Thyroid gland (tissue), 4 donors: ENCODE results near the gene ZNF133. TPM values are rescaled to one million over a fixed set of nuclear protein-coding genes. Genes with fewer than 3 reads are reported as not detected.

ENCODE experiments used
- DNase-seq, 2 donors: peaks; one replicate each; pipeline ENCODE4 v3.0.0-alpha.2; 2019
- H3K27ac ChIP-seq, 3 donors: fragments of 200-600 bp; sonication (generic); 1 replicate in 2 of 3; 2 replicates in 1 of 3; pipeline ENCODE4 v1.5.1; 2016 to 2019; ENCODE audit warnings: mild to moderate bottlenecking in 1 of 3, moderate library complexity in 1 of 3
- H3K27me3 ChIP-seq: fragments of 200-600 bp; sonication (generic); one replicate; pipeline ENCODE4 v1.5.1; 2019
- H3K36me3 ChIP-seq, 2 donors: fragments of 200-600 bp; sonication (generic); one replicate each; pipeline ENCODE4 v1.5.1; 2016 to 2019
- H3K4me1 ChIP-seq, 2 donors: fragments of 200-600 bp; sonication (generic); one replicate each; pipeline ENCODE4 v1.5.1; 2017 to 2019
- H3K4me3 ChIP-seq, 3 donors: fragments of 200-600 bp; sonication (generic); replicated peaks in 1 of 3; 1 replicate in 2 of 3; 2 replicates in 1 of 3; pipeline ENCODE4 v1.5.1; 2016; ENCODE audit warnings: mild to moderate bottlenecking in 1 of 3
- H3K9me3 ChIP-seq: fragments of 200-600 bp; sonication (generic); one replicate; pipeline ENCODE4 v1.5.1; 2017
- POLR2A ChIP-seq, 2 donors: fragments of 450-650 bp; IDR thresholded peaks; one replicate each; pipeline ENCODE4 v1.6.1; 2017; ENCODE audit warnings: antibody characterized with exemption in 2 of 2, mild to moderate bottlenecking in 2 of 2, moderate library complexity in 1 of 2
- WGBS, 2 donors: methylation state at CpG; one replicate each; pipeline ENCODE4 v1.1.5; 2017; 5-methylcytosine and 5-hydroxymethylcytosine counted together
- intact Hi-C: fragments of 100-400 bp; cut with DNase I; formaldehyde crosslinking; loops from one replicate; pipeline ENCODE4 v1.15.1; 2023
- small RNA-seq: library from RNA; depleted of rRNA; stranded (forward); fragments of <200 nt; gene quantifications from one replicate; pipeline ENCODE3, GENCODE V24; 2016
- total RNA-seq, 4 donors: library from RNA; depleted of rRNA; stranded (reverse); fragments of >200 nt; gene quantifications; one replicate each; pipeline ENCODE4 v1.2.3, GENCODE V29; 2016
- TF ChIP-seq, protein P1 (sequence below), 6 experiments: fragments of 200-600 bp in 3 of 6; fragments of 450-650 bp in 3 of 6; sonication (generic) in 3 of 6; IDR thresholded peaks; one replicate each; pipeline ENCODE4 v1.5.1; 2016 to 2019; ENCODE audit warnings: antibody characterized with exemption in 6 of 6, mild to moderate bottlenecking in 2 of 6, inconsistent platforms in 1 of 6, moderate library complexity in 1 of 6

ZNF133 gene
- total RNA-seq, 4 donors from 2014 or later = 14.8 to 17.3 (median 15.9) TPM

DNA sequence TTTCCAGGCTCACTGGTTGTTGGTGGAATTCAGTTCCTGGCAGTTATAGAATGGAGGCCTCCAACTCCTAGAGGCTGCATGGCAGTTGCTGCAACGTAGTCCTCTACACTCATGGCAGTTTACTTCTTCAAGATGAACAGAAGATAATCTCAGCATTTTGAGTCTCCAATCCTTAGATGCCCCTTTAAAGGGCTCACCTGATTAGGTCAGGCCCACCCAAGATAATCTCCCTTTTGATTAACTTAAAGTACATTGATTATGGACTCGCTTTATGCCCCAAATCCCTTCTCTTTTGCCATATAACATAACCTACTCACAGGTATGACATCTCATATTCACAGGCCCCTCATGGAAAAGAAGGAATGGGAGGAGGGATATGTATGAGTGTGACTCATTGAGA, 76.4 kb downstream of the ZNF133 start:
- no peaks in the 10 kb centered on the region for H3K9me3 ChIP-seq
- intact Hi-C loops = no loop called here
- DNase-seq = no peak
- no peak overlapping the region for H3K4me3 ChIP-seq
- H3K27ac ChIP-seq = no peak overlapping the region
- H3K36me3 ChIP-seq = no peaks in the 10 kb centered on the region
- WGBS, 2 donors = 84% methylated on average over 2 of the region's 2 CpGs
- no peaks in the 10 kb centered on the region for H3K4me1 ChIP-seq
- TF ChIP-seq, protein P1, sequence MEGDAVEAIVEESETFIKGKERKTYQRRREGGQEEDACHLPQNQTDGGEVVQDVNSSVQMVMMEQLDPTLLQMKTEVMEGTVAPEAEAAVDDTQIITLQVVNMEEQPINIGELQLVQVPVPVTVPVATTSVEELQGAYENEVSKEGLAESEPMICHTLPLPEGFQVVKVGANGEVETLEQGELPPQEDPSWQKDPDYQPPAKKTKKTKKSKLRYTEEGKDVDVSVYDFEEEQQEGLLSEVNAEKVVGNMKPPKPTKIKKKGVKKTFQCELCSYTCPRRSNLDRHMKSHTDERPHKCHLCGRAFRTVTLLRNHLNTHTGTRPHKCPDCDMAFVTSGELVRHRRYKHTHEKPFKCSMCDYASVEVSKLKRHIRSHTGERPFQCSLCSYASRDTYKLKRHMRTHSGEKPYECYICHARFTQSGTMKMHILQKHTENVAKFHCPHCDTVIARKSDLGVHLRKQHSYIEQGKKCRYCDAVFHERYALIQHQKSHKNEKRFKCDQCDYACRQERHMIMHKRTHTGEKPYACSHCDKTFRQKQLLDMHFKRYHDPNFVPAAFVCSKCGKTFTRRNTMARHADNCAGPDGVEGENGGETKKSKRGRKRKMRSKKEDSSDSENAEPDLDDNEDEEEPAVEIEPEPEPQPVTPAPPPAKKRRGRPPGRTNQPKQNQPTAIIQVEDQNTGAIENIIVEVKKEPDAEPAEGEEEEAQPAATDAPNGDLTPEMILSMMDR (IDR thresholded peaks at IDR 0.05) = no peak
- TF ChIP-seq POLR2A (IDR thresholded peaks at IDR 0.05) = no peak
- H3K27me3 ChIP-seq = no peaks in the 10 kb centered on the region

Small RNA genes lying within 50 kb of the gene (small RNA-seq; reads per million reads assigned to genes)
- not detected for gene RN7SL14P
- 0.28 reads per million for gene RNU2-56P

Other genes with a start within 250 kb of the ZNF133 start
- 10 to 100 TPM; 12.6 to 17.4 (median 13.5) TPM for gene OVOL2, start 230.6 kb upstream of the ZNF133 start, total RNA-seq
- 10 to 100 TPM; 17.9 to 19.7 (median 18.7) TPM for gene KAT14, start 150.7 kb upstream of the ZNF133 start, total RNA-seq
- gene PET117, start 150.7 kb upstream of the ZNF133 start, total RNA-seq = 10 to 100 TPM in 3 of 4 donors, 1 to 10 TPM in 1; 9.8 to 21.1 (median 19.7) TPM
- gene DZANK1, start 178.5 kb downstream of the ZNF133 start, total RNA-seq = 10 to 100 TPM in 1 of 4 donors, 1 to 10 TPM in 3; 6.7 to 10.6 (median 8.5) TPM
- 10 to 100 TPM; 10.2 to 18.1 (median 13.9) TPM for gene POLR3F, start 178.9 kb downstream of the ZNF133 start, total RNA-seq
- 100 to 1,000 TPM in 1 of 4 donors, 10 to 100 TPM in 3; 51.5 to 106 (median 66.3) TPM for gene RBBP9, start 208.7 kb downstream of the ZNF133 start, total RNA-seq
- 10 to 100 TPM; 60.5 to 94.1 (median 84.6) TPM for gene SEC23B, start 219.4 kb downstream of the ZNF133 start, total RNA-seq